Neural crest cell (in vitro differentiated cells): ENCODE data around the gene MAZ. TPM values are rescaled to one million over a fixed set of nuclear protein-coding genes. Genes with fewer than 3 reads are reported as not detected.
A peak's percentile ranks its signal among the peaks of the same experiment; 100 is the strongest.

Source experiments
- DNase-seq: peaks from one replicate; pipeline ENCODE4 v3.0.0; 2021; ENCODE audit warnings: low read depth, mixed read lengths, low spot score
- H3K27ac Mint-ChIP-seq: one replicate; pipeline ENCODE4 v1.8.0; 2021; ENCODE audit warnings: mild to moderate bottlenecking, mixed read lengths; ENCODE audit not compliant: unreplicated experiment
- H3K27me3 Mint-ChIP-seq: 2 replicates; pipeline ENCODE4 v1.8.0; 2021; ENCODE audit warnings: low read depth, mild to moderate bottlenecking, mixed read lengths
- H3K36me3 Mint-ChIP-seq: 2 replicates; pipeline ENCODE4 v1.8.0; 2021; ENCODE audit warnings: low read depth, mild to moderate bottlenecking, mixed read lengths
- H3K4me1 Mint-ChIP-seq: 2 replicates; pipeline ENCODE4 v1.8.0; 2021; ENCODE audit warnings: mixed read lengths
- H3K4me3 Mint-ChIP-seq: one replicate; pipeline ENCODE4 v1.8.0; 2021; ENCODE audit warnings: mild to moderate bottlenecking, mixed read lengths
- H3K9me3 Mint-ChIP-seq: 2 replicates; pipeline ENCODE4 v1.8.0; 2021; ENCODE audit warnings: mixed read lengths
- total RNA-seq: library from RNA; stranded (reverse); gene quantifications from 2 replicates; pipeline ENCODE4 v1.2.1, GENCODE V29; 2021
- TF ChIP-seq, protein P1 (sequence below): fragments of 200-600 bp; sonication (generic); conservative IDR thresholded peaks from 2 replicates; pipeline ENCODE4 v1.5.0; 2021; ENCODE audit warnings: antibody characterized with exemption, mild to moderate bottlenecking

The MAZ gene
- total RNA-seq, 1 donor from 2014 or later = 635 TPM

DNA sequence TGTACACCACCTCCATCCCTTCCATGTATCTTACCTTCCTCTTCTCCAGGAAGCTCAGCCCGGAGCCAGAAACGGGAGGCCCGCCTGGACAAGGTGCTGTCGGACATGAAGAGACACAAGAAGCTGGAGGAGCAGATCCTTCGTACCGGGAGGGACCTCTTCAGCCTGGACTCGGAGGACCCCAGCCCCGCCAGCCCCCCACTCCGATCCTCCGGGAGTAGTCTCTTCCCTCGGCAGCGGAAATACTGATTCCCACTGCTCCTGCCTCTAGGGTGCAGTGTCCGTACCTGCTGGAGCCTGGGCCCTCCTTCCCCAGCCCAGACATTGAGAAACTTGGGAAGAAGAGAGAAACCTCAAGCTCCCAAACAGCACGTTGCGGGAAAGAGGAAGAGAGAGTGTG lies 13.2 kb downstream of the MAZ start:
- TF ChIP-seq, protein P1, sequence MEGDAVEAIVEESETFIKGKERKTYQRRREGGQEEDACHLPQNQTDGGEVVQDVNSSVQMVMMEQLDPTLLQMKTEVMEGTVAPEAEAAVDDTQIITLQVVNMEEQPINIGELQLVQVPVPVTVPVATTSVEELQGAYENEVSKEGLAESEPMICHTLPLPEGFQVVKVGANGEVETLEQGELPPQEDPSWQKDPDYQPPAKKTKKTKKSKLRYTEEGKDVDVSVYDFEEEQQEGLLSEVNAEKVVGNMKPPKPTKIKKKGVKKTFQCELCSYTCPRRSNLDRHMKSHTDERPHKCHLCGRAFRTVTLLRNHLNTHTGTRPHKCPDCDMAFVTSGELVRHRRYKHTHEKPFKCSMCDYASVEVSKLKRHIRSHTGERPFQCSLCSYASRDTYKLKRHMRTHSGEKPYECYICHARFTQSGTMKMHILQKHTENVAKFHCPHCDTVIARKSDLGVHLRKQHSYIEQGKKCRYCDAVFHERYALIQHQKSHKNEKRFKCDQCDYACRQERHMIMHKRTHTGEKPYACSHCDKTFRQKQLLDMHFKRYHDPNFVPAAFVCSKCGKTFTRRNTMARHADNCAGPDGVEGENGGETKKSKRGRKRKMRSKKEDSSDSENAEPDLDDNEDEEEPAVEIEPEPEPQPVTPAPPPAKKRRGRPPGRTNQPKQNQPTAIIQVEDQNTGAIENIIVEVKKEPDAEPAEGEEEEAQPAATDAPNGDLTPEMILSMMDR = no peak
- Mint-ChIP-seq H3K4me3 (peak overlapping the region; percentile 38), H3K4me1 (peaks cover 54% of the 10 kb centered on the region), H3K36me3 (peaks cover 11% of the 10 kb centered on the region), H3K27me3 (peaks cover 4% of the 10 kb centered on the region), H3K9me3 (no peaks in the 10 kb centered on the region), H3K27ac (no peak overlapping the region)
- no peak for DNase-seq

DNA sequence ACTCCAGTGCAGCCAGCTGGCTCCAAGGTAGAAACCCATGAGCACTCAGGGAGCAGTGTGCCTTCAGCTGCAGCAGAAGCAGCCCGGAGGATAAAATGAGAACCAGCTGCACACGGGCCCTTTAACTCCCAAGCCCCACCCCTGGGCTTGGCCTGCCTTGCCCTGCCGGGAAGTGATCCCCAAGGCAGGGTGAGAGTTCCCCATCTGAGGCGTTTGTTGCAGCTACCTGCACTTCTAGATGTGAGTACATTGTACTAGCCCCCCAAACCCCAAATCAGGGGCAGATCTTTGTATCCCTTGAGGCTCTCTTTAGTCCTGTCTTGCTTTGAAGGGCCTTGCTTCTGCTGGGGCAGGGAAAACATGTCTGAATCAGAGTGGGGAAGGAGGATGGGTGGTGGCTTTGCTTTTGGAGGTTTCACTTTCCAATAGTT lies 14.0 kb downstream of the MAZ start, which contains the start of gene MVP:
TSS of gene MVP (plus strand) at position 192 of the 431 bp plus-strand sequence. CDS start 10,088 bp downstream, outside the sequence.
- Mint-ChIP-seq H3K27ac (no peak within 1 kb of the TSS), H3K27me3 (peaks cover 4% of the 10 kb centered on the region), H3K36me3 (peaks cover 11% of the 10 kb centered on the region), H3K4me1 (peaks cover 50% of the 10 kb centered on the region), H3K4me3 (peak within 1 kb of the TSS; percentile 38), H3K9me3 (no peaks in the 10 kb centered on the region)
- TF ChIP-seq, protein P1 = no peak
- no peak for DNase-seq

DNA sequence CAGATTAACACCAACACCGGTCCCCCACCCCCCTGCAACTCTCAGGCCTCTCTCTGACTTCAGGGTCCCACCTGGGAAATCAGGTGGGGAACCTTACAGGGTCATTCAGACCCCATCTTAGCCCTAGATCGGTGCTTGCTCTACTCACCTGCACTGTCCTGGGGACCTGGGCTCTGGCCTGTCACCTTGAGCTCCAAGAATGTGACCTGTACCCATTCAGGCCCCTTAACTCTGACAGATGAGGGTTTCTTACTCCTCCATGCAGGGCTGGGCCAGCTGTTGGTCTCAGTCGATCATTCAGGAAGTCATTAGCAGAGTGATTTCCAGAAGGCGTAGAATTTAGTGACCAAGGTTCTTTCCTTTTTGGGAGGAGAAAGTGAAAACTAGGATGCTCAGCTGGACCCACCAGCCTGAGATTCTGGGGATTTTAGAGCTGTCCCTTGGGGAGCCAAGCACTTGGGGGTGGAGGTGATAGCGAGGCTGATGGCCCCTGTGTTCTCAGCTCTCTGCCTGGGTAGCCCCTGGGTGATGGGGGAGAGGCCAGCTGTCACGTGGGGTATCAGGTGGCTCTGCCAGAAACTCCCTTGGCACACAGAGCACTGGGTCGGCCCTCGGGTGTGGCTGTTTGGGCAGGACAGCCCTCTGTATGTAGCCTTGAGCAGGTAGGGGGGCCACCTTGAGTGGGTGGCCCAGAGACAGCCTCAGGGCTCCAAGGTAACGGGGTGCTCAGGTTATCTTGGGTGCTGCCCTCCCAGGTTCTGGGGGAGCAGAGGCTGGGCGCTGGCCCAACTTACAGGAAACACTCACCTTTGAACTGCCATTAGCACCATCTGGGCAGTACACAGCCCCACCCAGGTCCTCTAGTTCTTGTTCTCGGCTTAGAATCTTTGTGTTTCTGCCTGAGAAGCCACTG lies 14.7 kb downstream of the MAZ start:
- H3K27me3 Mint-ChIP-seq = peaks cover under 1% of the 10 kb centered on the region
- H3K4me3 Mint-ChIP-seq = peak overlapping the region; percentile 38
- no peaks in the 10 kb centered on the region for H3K9me3 Mint-ChIP-seq
- H3K36me3 Mint-ChIP-seq = peaks cover 11% of the 10 kb centered on the region
- no peak overlapping the region for H3K27ac Mint-ChIP-seq
- TF ChIP-seq, protein P1 = no peak
- no peak for DNase-seq
- peaks cover 45% of the 10 kb centered on the region for H3K4me1 Mint-ChIP-seq

DNA sequence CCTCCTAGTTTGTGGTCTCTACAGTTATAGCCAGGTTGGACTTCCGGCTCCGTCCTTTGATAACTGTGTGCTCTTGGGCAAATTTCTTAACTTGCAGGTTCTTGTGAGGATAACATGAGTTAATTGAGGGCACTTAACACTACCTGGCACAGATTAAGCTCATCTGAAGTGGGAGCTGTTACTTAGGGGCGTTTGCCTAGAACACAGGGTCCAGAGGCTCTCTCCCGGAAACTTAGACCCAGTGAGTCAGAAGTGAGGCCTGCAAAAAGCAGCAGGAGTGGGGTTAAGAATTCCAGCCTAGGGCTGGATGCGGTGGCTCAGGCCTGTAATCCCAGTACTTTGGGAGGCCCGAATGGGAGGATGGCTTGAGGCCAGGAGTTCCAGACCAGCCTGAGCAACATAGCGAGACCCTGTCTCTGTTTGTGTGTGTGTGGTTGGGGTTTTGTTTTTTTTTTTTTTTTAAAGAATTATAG lies 15.3 kb downstream of the MAZ start:
- Mint-ChIP-seq H3K27me3 (no peaks in the 10 kb centered on the region), H3K4me3 (peak overlapping the region; percentile 59), H3K27ac (no peak overlapping the region), H3K9me3 (no peaks in the 10 kb centered on the region), H3K36me3 (peaks cover 11% of the 10 kb centered on the region), H3K4me1 (peaks cover 42% of the 10 kb centered on the region)
- no peak for DNase-seq
- TF ChIP-seq, protein P1 = no peak

DNA sequence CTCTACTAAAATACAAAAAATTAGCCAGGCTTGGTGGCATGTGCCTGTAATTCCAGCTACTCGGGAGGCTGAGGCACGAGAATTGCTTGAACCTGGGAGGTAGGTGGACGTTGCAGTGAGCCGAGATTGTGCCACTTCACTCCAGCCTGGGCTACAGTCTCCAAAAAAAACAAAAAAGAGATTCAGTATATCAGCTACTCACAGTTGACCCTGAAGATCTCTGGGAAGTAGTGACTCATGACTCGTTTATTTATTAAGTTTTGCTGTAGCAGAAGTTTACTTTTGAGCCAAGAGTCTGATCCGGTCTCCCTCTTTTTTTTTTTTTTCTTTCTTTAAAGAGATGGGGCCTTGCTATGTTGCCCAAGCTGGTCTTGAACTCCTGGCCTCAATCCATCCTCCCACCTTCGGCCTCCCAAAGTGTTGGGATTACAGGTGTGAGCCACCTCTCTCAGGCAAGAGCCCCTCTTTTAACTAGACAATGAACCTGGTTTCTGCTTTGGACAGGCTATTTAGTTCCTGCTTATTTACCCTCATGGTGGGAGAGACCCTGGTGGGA lies 18.3 kb downstream of the MAZ start:
- Mint-ChIP-seq H3K9me3 (no peaks in the 10 kb centered on the region), H3K36me3 (peaks cover under 1% of the 10 kb centered on the region), H3K4me1 (peaks cover 19% of the 10 kb centered on the region), H3K27ac (no peak overlapping the region), H3K27me3 (peaks cover 4% of the 10 kb centered on the region), H3K4me3 (no peak overlapping the region)
- DNase-seq = no peak
- TF ChIP-seq, protein P1 = no peak
